ENCODE results near the gene GDI2. TPM values are rescaled to one million over a fixed set of nuclear protein-coding genes. Genes with fewer than 3 reads are reported as not detected.
"Not testable (repeated sequence)": the region's sequence is repeated elsewhere in the genome, so short reads cannot be mapped to it uniquely, and the experiment has no call there.

The GDI2 gene
- total RNA-seq, 1 experiment from 2014 or later = 493 TPM

- no peak for DNase-seq (ENCODE audit: low read depth)
Observed at GRCh38 chr10:5783300-5783699, 29.9 kb downstream of the GDI2 start.

- DNase-seq (ENCODE audit: low read depth) = no peak
Observed at GRCh38 chr10:5782174-5782573, 31.1 kb downstream of the GDI2 start.

- DNase-seq (ENCODE audit: low read depth) = no peak
Observed at GRCh38 chr10:5779730-5780129, 33.5 kb downstream of the GDI2 start.

DNA sequence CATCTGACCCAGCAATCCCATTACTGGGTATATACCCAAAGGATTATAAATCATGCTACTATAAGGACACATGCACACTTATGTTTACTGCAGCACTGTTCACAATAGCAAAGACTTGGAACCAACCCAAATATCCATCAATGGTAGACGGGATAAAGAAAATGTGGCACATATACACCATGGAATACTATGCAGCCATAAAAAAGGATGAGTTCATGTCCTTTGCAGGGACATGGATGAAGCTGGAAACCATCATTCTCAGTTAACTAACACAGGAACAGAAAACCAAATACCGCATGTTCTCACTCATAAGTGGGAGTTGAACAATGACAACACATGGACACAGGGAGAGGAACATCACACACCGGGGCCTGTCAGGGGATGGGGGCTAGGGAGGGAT, 35.5 kb downstream of the GDI2 start:
- DNase-seq (ENCODE audit: low read depth) = not testable (repeated sequence)

- peak; percentile 58 for DNase-seq (ENCODE audit: low read depth)
Observed at GRCh38 chr10:5776881-5777197, 36.4 kb downstream of the GDI2 start.

DNA sequence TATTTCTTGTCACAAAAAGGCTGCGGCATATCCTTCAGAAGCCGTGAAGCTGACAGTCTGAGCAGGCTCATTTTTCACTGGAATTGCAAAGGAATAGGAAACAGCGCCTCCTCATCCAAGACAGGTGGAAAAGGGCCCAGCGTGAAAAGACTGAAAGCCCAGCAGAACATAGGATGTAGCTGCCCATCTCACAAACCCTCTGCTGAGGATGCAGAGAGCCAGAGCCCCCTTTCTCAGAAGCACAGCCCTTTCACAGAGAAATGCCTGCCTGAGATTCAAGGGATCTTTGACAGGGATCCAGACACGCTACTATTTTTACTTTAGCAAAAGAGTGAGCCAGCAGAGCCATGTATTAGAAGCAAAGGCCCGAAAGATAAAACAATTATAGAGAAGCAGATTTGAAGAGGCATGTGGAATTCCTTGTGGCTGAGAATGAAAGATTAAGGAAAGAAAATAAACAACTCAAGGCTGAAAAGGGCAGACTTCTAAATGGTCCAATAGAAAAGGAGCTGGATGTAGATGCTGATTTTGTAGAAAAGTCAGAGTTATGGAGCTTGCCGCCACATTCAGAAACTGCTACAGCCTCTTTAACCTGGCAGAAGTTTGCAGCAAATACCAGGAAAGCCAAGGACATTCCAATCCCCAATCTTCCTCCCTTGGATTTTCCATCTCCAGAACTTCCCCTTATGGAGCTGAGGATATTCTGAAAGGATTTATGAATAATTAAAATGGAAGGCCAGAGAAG, 36.9 kb downstream of the GDI2 start:
- DNase-seq (ENCODE audit: low read depth) = no peak

- DNase-seq (ENCODE audit: low read depth) = no peak
Observed at GRCh38 chr10:5775685-5776084, 37.5 kb downstream of the GDI2 start.

DNA sequence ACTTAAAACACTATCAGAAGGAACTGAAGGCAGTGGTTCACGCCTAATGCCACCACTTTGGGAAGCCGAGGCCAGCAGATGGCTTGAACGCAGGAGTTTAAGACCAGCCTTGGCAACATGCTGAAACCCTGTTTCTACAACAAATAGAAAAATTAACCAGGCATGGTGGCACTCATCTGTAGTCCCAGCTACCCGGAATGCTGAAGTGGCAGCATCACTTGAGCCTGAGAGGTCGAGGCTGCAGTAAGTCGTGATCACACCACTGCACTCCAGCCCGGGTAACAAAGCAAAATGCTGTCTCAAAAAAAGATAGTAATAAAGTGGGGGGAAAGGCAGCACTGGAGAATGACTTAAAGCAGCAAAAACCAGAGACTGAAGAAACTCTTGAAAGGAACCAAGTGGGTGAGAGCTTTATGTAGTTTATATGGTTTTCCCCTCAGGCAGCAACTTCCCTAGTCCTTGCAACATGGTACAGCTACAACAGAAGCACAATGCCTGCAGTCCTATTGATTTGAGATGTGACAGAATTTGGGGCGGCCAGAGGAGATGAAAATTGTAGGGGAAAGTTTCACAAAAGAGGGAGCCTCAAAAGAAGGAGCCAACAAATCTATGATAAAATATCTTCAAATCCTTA, 38.1 kb downstream of the GDI2 start:
- no peak for DNase-seq (ENCODE audit: low read depth)

DNA sequence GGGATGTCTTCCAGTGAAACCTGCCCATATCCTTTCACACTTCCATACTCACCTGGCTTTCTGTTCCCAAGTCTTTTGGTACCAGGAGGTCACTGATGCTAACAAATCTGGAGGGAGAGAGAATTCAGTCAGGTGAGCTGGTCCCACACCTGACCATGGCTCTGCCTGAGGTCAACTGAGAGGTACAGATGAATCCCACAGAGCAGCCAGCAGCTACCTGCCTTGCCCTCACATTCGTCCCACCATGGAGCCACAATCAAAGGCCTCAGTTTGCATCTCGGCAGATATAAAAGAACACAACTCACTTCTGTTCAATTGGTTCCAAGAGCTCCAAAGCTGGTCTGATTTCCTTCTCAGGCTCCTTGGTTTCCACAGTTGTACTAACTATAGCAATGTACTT, 47.0 kb downstream of the GDI2 start:
- no peak for DNase-seq (ENCODE audit: low read depth)

- no peak for DNase-seq (ENCODE audit: low read depth)
Observed at GRCh38 chr10:5765617-5766016, 47.6 kb downstream of the GDI2 start.

- no peak for DNase-seq (ENCODE audit: low read depth)
Observed at GRCh38 chr10:5764422-5765297, 48.6 kb downstream of the GDI2 start.

- no peak for DNase-seq (ENCODE audit: low read depth)
Observed at GRCh38 chr10:5762531-5762930, 50.7 kb downstream of the GDI2 start.

DNA sequence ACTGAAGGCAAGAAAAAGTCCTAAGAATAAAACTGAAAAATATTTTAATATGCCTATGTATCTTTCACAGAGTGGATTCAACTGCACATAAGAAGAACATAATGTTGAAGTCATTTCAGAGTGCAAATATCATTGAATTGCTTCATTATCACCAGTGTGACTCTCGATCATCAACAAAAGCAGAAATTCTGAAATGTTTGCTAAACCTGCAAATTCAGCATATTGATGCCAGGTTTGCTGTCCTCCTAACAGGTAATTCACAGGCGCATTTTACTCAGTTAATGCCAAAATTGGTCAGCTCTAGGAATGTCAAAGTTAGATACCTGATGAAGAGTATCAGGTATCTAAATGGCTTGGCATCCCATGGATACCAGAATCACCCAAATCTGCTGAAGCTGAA, 52.0 kb downstream of the GDI2 start:
- DNase-seq (ENCODE audit: low read depth) = no peak

DNA sequence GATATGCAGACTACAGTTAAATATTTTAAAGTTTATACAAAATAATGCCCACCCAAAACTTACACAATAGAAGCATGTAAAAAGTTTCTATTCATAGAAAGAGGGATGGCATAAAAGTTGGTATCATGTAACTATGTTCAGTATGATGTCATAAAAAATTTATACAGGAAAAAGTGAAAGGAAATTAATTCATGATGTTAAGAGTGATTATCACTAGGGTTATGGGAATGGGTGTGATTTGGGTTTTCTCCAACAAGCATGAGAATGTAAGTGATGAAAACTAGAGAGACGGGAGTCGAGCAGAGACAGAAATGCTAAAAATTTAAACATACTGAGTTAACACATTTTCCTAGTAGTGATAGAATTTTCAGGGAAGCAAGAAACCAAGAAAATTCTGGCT, 52.7 kb downstream of the GDI2 start:
- no peak for DNase-seq (ENCODE audit: low read depth)

- DNase-seq (ENCODE audit: low read depth) = no peak
Observed at GRCh38 chr10:5758927-5759326, 54.3 kb downstream of the GDI2 start.

DNA sequence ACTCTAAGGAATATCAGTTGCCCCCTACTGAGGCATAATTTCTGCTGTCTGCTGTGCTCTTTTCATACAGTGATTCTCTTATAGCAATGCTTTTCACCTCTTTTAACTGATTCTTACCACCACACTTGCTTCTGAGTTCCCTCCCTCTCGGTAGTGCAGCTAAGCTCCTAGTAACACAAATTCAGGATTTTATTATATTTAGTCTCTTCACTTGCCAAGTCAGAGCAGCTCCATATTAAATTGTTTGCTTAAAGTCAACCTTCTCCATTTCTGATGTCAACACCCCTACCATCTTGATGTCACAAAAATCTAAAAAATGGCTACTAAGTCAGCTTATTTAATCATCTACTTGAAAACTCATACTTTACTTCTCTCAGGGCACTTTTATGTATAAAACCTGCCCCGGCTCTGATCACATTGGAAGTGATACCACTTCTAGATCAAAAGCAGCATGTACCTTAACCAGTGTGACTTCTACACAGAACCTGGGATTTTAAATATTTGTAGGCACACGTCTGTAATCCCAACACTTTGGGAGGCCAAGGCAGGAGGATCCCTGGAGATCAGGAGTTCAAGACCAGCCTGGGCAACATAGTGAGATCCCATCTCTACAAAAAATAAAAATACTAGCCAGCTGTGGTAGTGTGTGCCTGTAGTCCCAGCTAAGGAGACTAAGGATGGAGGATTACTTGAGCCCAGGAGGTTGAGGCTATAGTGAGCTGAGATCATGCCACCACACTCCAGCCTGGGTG, 55.3 kb downstream of the GDI2 start:
- DNase-seq (ENCODE audit: low read depth) = no peak

DNA sequence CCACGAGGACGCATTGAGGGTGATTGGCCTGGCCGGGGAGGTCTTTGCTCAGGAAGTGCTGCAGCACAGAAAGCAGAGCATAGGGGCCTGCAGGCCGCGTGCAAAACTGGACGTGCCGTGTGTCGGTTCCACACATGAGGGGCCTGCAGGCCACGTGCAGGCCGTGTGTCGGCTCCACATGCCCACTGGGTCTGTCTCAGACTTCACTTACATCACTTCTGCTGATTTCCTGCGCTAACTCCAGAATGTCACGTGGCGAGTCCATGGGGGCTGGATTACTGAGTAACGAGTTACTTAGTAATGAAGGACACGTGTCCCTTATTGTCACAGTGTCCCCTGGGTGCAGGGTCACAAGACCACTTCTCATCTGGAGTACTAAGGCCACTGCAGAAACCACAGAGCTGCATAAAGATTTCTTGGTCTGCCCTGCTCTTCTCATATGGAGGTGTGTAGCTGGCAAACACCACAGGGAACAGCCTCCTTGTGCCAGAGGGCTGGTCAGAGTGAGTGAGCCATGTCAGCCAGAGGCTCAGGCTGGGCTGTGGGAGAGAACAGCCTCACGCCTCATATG, 60.8 kb downstream of the GDI2 start:
- DNase-seq (ENCODE audit: low read depth) = no peak

DNA sequence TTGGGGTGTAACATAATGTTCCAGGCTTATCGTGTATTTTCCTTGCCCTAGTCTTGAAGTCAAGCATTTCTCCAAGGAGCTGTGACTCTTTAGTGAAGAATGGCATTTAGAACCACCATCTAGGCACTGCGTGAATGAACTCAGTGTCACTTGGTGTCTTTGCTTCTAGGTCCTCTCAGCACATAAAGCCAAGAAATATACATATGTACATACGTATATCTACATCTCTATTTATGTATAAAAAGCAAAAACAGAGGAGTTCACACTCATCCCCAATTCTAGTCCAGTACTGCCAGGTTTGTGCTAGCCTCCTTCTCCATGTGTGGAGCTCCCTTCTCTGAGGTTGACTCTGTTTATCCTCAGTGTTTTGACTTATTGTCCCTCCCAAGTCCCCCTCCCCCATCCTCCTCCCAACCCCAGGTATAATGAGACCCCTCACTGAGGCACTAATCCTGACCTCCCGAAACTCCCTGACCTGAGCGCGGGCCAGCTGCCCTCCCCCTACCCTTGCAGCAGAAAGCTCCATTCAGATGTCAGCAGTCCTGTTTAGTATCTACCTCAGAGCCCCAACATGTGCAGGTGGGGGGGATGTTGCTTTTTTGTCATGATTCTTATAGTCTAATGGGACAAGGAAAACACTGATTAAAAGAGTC, 61.5 kb downstream of the GDI2 start:
- no peak for DNase-seq (ENCODE audit: low read depth)

DNA sequence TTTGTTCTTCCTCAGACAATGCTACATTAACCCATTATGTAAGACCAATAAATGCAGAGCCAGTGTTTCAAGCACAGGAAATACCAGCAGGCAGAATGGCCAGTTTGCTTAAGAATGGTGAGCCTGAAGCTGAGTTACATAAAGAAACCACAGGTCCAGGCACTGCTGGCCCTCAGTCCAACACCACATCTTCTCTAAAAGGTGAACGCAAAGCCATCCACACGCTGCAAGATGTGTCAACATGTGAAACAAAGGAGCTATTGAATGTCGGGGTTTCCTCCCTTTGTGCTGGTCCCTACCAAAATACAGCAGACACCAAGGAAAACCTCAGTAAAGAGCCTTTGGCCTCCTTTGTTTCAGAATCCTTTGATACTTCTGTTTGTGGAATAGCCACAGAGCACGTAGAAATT, 64.8 kb downstream of the GDI2 start:
- no peak for DNase-seq (ENCODE audit: low read depth)

GRCh38 chr10:5746197-5746596, 67.0 kb downstream of the GDI2 start:
- DNase-seq (ENCODE audit: low read depth) = no peak

DNA sequence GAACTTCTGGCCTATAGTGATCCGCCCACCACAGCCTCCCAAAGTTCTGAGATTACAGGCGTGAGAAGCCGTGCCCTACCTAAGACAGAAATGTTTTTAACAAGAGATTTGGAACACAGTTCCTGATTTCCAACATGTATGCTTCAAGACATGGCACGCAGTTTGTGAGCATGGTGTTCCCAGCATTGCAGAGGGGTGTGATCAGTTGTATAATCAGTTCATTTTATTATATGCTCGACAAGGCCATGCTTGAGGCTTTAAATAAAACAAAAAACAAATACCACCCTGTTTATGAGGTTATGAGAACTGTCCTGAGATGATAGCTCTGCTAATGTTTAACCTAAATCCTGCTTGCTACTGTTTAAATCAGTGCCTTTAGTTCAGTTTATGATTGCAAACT, 68.4 kb downstream of the GDI2 start:
- DNase-seq (ENCODE audit: low read depth) = no peak

All from RPMI7951 (cell line).